PC-3 (cell line): ENCODE measurements around the gene AIG1. TPM values are rescaled to one million over a fixed set of nuclear protein-coding genes. Genes with fewer than 3 reads are reported as not detected.

Experiments
- ATAC-seq: fragments of 200-7000 bp; cut with Tn5 transposase; 2 replicates; pipeline ENCODE4 v1.9.1; 2020; ENCODE audit warnings: mild to moderate bottlenecking, moderate library complexity
- BruUV-seq: library from RNA; stranded (reverse); fragments of 400-500 nt; replicated peaks from 2 replicates; lab custom pipeline; 2021; lab: Mats Ljungman, UMichigan
- CTCF ChIA-PET: fragments of 300-600 bp; sonication (Branson Sonifier 250); formaldehyde crosslinking; loops from one replicate; lab custom pipeline; 2022; ENCODE audit warnings: antibody characterized with exemption; lab: Charles Lee
- POLR2A ChIA-PET: fragments of 300-600 bp; sonication (Branson Sonifier 250); formaldehyde crosslinking; loops from one replicate; lab custom pipeline; 2022; ENCODE audit warnings: antibody characterized with exemption; ENCODE audit not compliant: unreplicated experiment; lab: Charles Lee
- DNase-seq: peaks from one replicate; pipeline ENCODE4 v3.0.0-alpha.2; 2015
- H2AFZ ChIP-seq: fragments of 300-600 bp; sonication (generic); 2 replicates; pipeline ENCODE4 v1.6.0; 2016; ENCODE audit warnings: antibody characterized with exemption, low read length
- H3F3A ChIP-seq: fragments of 300-600 bp; sonication (generic); one replicate; pipeline ENCODE4 v1.6.0; 2017; ENCODE audit warnings: antibody characterized with exemption, low read length, control low read depth, mild to moderate bottlenecking; ENCODE audit not compliant: unreplicated experiment
- H3K27ac ChIP-seq: fragments of 300-600 bp; sonication (generic); 2 replicates; pipeline ENCODE4 v1.5.1; 2016; ENCODE audit warnings: mild to moderate bottlenecking, low read length
- H3K27me3 ChIP-seq: fragments of 300-600 bp; sonication (generic); 2 replicates; pipeline ENCODE4 v1.6.1; 2016; ENCODE audit warnings: low read length, mixed read lengths
- H3K36me3 ChIP-seq: fragments of 300-600 bp; sonication (generic); 2 replicates; pipeline ENCODE4 v1.6.1; 2016; ENCODE audit warnings: low read depth, mixed run types, low read length, mixed read lengths
- H3K4me1 ChIP-seq: fragments of 300-600 bp; sonication (generic); 2 replicates; pipeline ENCODE4 v1.5.1; 2016; ENCODE audit warnings: low read length; ENCODE audit not compliant: insufficient read depth
- H3K4me2 ChIP-seq: fragments of 300-600 bp; sonication (generic); 2 replicates; pipeline ENCODE4 v1.6.0; 2016; ENCODE audit warnings: low read length
- H3K4me3 ChIP-seq: fragments of 300-600 bp; sonication (generic); 2 replicates; pipeline ENCODE4 v1.5.1; 2016; ENCODE audit warnings: mild to moderate bottlenecking, low read length, mixed read lengths
- H3K79me2 ChIP-seq: fragments of 300-600 bp; sonication (generic); 2 replicates; pipeline ENCODE4 v1.6.1; 2017; ENCODE audit warnings: low read length, mixed read lengths
- H3K9ac ChIP-seq: fragments of 300-600 bp; sonication (generic); 2 replicates; pipeline ENCODE4 v1.6.0; 2016; ENCODE audit warnings: mild to moderate bottlenecking, low read length
- H3K9me2 ChIP-seq: fragments of 300-600 bp; sonication (generic); replicated peaks from 2 replicates; pipeline ENCODE4 v1.6.1; 2016; ENCODE audit warnings: mixed run types, low read length, mixed read lengths
- H3K9me3 ChIP-seq: fragments of 300-600 bp; sonication (generic); 2 replicates; pipeline ENCODE4 v1.6.1; 2016; ENCODE audit warnings: low read length, mixed read lengths
- H4K20me1 ChIP-seq: fragments of 300-600 bp; sonication (generic); 2 replicates; pipeline ENCODE4 v1.6.1; 2016; ENCODE audit warnings: low read length, mixed read lengths
- CTCF ChIP-seq: fragments of 300-600 bp; sonication (generic); conservative IDR thresholded peaks from 2 replicates; pipeline ENCODE4 v1.5.1; 2017; ENCODE audit warnings: antibody characterized with exemption, low read depth, mild to moderate bottlenecking, low read length
- EZH2 ChIP-seq: fragments of 300-600 bp; sonication (generic); IDR thresholded peaks from one replicate; pipeline ENCODE4 v1.6.1; 2017; ENCODE audit warnings: antibody characterized with exemption, mild to moderate bottlenecking, low read length; ENCODE audit not compliant: unreplicated experiment
- EZH2phosphoT487 ChIP-seq: fragments of 300-600 bp; sonication (generic); IDR thresholded peaks from 2 replicates; pipeline ENCODE4 v1.6.1; 2018; ENCODE audit warnings: mild to moderate bottlenecking, antibody characterized with exemption, low read length, borderline replicate concordance
- intact Hi-C: fragments of 100-400 bp; cut with micrococcal nuclease; formaldehyde crosslinking; loops from 2 replicates; pipeline ENCODE4 v1.9.0; 2023
- total RNA-seq: library from RNA; depleted of rRNA; stranded (reverse); fragments of >200 nt; gene quantifications from 2 replicates; pipeline ENCODE4 v1.2.3, GENCODE V29; 2014

Gene AIG1
- total RNA-seq, 1 experiment from 2014 or later: 32.7 TPM

GRCh38 chr6:143210420-143210819, 149.7 kb downstream of the AIG1 start:
- H3K27ac ChIP-seq: no peak overlapping the region
- ATAC-seq (no peak), DNase-seq (no peak)
- no peaks in the 10 kb centered on the region for H3K36me3 ChIP-seq
- H2AFZ ChIP-seq: no peak overlapping the region
- intact Hi-C loops: no loop called here
- H3K9me2 ChIP-seq: no peaks in the 10 kb centered on the region
- POLR2A ChIA-PET: no interaction called here
- H3K4me3 ChIP-seq: no peak overlapping the region
- no TSS peak for BruUV-seq
- H3K4me1 ChIP-seq: peaks cover 9% of the 10 kb centered on the region
- H3K9ac ChIP-seq: no peak overlapping the region
- H4K20me1 ChIP-seq: no peaks in the 10 kb centered on the region
- H3K27me3 ChIP-seq: no peaks in the 10 kb centered on the region
- no peaks in the 10 kb centered on the region for H3F3A ChIP-seq
- no peak overlapping the region for H3K4me2 ChIP-seq
- CTCF ChIA-PET: no interaction called here
- no peak for TF ChIP-seq EZH2phosphoT487
- TF ChIP-seq CTCF: no peak
- TF ChIP-seq EZH2: no peak
- H3K79me2 ChIP-seq: no peaks in the 10 kb centered on the region
- no peaks in the 10 kb centered on the region for H3K9me3 ChIP-seq

- POLR2A ChIA-PET: no interaction called here
Observed at GRCh38 chr6:143213859-143214376, 153.2 kb downstream of the AIG1 start.

More at GRCh38 chr6:143213859-143214376, 153.2 kb downstream of the AIG1 start:
- no peak for ATAC-seq
- no peaks in the 10 kb centered on the region for H3K9me2 ChIP-seq
- CTCF ChIA-PET: interaction anchor here (0.7 kb wide), 1 partner anchor 739 kb away, joined by 6 read pairs; no protein-coding TSS in a partner anchor
- no peaks in the 10 kb centered on the region for H3K27me3 ChIP-seq
- DNase-seq: no peak
- no peak overlapping the region for H3K4me2 ChIP-seq
- no peaks in the 10 kb centered on the region for H3K9me3 ChIP-seq
- intact Hi-C loops: no loop called here
- no TSS peak for BruUV-seq
- TF ChIP-seq EZH2phosphoT487 (no peak), EZH2 (no peak), CTCF (no peak)
- no peaks in the 10 kb centered on the region for H3K36me3 ChIP-seq
- no peaks in the 10 kb centered on the region for H4K20me1 ChIP-seq
- no peaks in the 10 kb centered on the region for H3K79me2 ChIP-seq
- H2AFZ ChIP-seq: no peak overlapping the region
- H3K9ac ChIP-seq: no peak overlapping the region
- H3F3A ChIP-seq: no peaks in the 10 kb centered on the region
- no peak overlapping the region for H3K4me3 ChIP-seq
- H3K27ac ChIP-seq: no peak overlapping the region
- peaks cover 12% of the 10 kb centered on the region for H3K4me1 ChIP-seq
